MCF 10A (cell line): ENCODE data around the gene PLEKHG7. TPM values are rescaled to one million over a fixed set of nuclear protein-coding genes. Genes with fewer than 3 reads are reported as not detected.

Experiments
- BruUV-seq: library from RNA; stranded (reverse); fragments of 400-500 nt; replicated peaks from 2 replicates; lab custom pipeline; 2021; lab: Mats Ljungman, UMichigan
- CTCF ChIA-PET: fragments of 300-600 bp; sonication (Branson Sonifier 250); formaldehyde crosslinking; extraction: SDS; loops from one replicate; lab custom pipeline; 2021; ENCODE audit warnings: antibody characterized with exemption, inconsistent platforms; lab: Yijun Ruan, JAX
- POLR2A ChIA-PET: fragments of 300-600, 350-650 bp; sonication (Branson Sonifier 250); formaldehyde crosslinking; extraction: SDS; loops from one replicate; lab custom pipeline; 2020; ENCODE audit warnings: antibody characterized with exemption, inconsistent platforms; lab: Yijun Ruan, JAX
- DNase-seq: peaks from one replicate; pipeline ENCODE4 v3.0.0-alpha.2; 2018; ENCODE audit not compliant: unreplicated experiment
- H3K27ac Mint-ChIP-seq: one replicate; pipeline ENCODE4 v1.8.0; 2022; ENCODE audit warnings: mild to moderate bottlenecking, low read depth, mixed read lengths; ENCODE audit not compliant: unreplicated experiment
- H3K27me3 Mint-ChIP-seq: one replicate; pipeline ENCODE4 v1.8.0; 2022; ENCODE audit warnings: mixed read lengths; ENCODE audit not compliant: insufficient read depth, unreplicated experiment
- H3K36me3 Mint-ChIP-seq: one replicate; pipeline ENCODE4 v1.8.0; 2022; ENCODE audit warnings: mild to moderate bottlenecking, moderate library complexity, mixed read lengths; ENCODE audit not compliant: insufficient read depth, unreplicated experiment
- H3K4me1 Mint-ChIP-seq: one replicate; pipeline ENCODE4 v1.8.0; 2022; ENCODE audit warnings: mixed read lengths; ENCODE audit not compliant: insufficient read depth, unreplicated experiment
- H3K4me3 Mint-ChIP-seq: one replicate; pipeline ENCODE4 v1.8.0; 2022; ENCODE audit warnings: mild to moderate bottlenecking, moderate library complexity, mixed read lengths; ENCODE audit not compliant: unreplicated experiment
- H3K9me3 Mint-ChIP-seq: one replicate; pipeline ENCODE4 v1.8.0; 2022; ENCODE audit warnings: mixed read lengths; ENCODE audit not compliant: unreplicated experiment
- intact Hi-C: fragments of 100-400 bp; cut with micrococcal nuclease; formaldehyde crosslinking; loops from 2 replicates; pipeline ENCODE4 v1.14.1; 2022
- total RNA-seq: library from RNA; stranded (reverse); gene quantifications from 2 replicates; pipeline ENCODE4 v1.2.3, GENCODE V29; 2022
- TF ChIP-seq, protein P1 (sequence below): fragments of 200-600 bp; IDR thresholded peaks from one replicate; pipeline ENCODE4 v1.8.0; 2022; ENCODE audit warnings: antibody characterized with exemption, mild to moderate bottlenecking; ENCODE audit not compliant: unreplicated experiment

Gene PLEKHG7
- total RNA-seq, 1 experiment from 2014 or later, result not detected

DNA sequence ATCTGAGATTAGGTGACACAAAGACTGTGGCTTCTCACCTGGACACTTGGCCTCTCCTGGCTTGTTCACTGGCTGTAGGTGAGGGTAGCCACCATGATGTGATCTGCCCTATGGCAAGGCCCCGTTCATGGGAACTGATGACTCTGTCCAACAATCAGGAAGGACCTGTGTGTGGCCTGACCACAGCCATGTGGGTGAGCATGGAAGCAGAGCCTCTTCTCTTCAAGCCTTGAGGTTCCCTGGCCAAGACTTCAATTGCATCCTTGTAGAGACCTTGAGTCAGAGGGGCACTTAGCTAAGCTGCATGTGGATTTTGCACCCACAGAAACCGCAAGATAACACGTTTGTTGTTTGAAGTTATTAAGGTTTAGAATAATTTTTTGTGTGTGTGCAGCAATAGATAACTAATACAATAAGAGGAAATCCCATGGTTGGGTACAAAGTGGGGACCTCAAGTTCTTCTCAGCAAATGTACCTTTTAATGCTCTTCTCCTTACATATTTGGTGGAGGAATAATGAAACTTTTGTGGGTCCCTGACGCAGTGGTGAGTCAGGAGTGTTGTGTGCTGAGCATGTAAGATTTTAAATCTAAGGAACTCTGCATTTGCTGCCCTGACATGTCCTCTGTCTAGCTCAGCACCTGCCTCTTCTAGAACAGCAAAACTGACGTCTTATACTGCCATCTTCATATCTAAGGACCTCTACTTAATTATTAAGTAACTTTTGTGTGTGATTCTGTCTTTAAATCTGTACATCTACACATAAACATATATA is 27.5 kb upstream of the PLEKHG7 start:
- POLR2A ChIA-PET, result interaction anchor here (1.2 to 1.4 kb wide), 2 partner anchors 59 to 84 kb away, joined by 3 to 4 read pairs; no protein-coding TSS in a partner anchor
- Mint-ChIP-seq H3K36me3 (no peaks in the 10 kb centered on the region), H3K4me1 (no peaks in the 10 kb centered on the region), H3K4me3 (no peak overlapping the region), H3K27me3 (no peaks in the 10 kb centered on the region), H3K27ac (peak overlapping the region; percentile 75), H3K9me3 (no peaks in the 10 kb centered on the region)
- intact Hi-C loops, result no loop called here
- TF ChIP-seq, protein P1, sequence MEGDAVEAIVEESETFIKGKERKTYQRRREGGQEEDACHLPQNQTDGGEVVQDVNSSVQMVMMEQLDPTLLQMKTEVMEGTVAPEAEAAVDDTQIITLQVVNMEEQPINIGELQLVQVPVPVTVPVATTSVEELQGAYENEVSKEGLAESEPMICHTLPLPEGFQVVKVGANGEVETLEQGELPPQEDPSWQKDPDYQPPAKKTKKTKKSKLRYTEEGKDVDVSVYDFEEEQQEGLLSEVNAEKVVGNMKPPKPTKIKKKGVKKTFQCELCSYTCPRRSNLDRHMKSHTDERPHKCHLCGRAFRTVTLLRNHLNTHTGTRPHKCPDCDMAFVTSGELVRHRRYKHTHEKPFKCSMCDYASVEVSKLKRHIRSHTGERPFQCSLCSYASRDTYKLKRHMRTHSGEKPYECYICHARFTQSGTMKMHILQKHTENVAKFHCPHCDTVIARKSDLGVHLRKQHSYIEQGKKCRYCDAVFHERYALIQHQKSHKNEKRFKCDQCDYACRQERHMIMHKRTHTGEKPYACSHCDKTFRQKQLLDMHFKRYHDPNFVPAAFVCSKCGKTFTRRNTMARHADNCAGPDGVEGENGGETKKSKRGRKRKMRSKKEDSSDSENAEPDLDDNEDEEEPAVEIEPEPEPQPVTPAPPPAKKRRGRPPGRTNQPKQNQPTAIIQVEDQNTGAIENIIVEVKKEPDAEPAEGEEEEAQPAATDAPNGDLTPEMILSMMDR, result no peak
- CTCF ChIA-PET, result interaction anchor here (0.5 to 0.6 kb wide), 2 partner anchors 152 to 415 kb away, joined by 3 to 4 read pairs; no protein-coding TSS in a partner anchor
- no TSS peak for BruUV-seq
- DNase-seq, result peak; percentile 12

DNA sequence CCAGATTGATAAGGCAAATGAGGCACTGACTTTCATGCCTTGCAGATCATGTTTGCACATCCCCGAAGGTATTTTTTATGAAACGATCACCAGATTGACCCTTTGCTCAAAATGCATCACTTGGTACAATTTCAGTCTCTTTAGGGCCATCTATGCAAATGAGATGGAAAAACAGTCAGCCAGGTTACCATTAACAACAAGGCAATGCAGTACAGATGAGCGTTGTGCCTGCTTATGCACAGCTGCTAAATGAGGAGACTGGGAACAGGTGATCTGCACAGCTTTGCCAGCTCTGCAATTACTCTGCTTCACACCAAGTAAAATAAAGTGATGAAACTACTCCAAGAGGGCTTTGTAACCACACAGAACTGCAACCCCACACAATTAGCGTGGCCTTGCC is 26.1 kb upstream of the PLEKHG7 start:
- TF ChIP-seq, protein P1, result no peak
- intact Hi-C loops, result no loop called here
- no peak overlapping the region for H3K27ac Mint-ChIP-seq
- ChIA-PET POLR2A (interaction anchor here (1.4 to 1.5 kb wide), 2 partner anchors 53 to 61 kb away, joined by 3 to 4 read pairs; no protein-coding TSS in a partner anchor), CTCF (interaction anchor here (0.6 to 1.2 kb wide), 3 partner anchors 23 to 1451 kb away, joined by 3 read pairs; no protein-coding TSS in a partner anchor)
- DNase-seq, result no peak
- H3K9me3 Mint-ChIP-seq, result no peaks in the 10 kb centered on the region
- no peaks in the 10 kb centered on the region for H3K27me3 Mint-ChIP-seq
- no peaks in the 10 kb centered on the region for H3K4me1 Mint-ChIP-seq
- no peaks in the 10 kb centered on the region for H3K36me3 Mint-ChIP-seq
- no peak overlapping the region for H3K4me3 Mint-ChIP-seq
- BruUV-seq, result no TSS peak

DNA sequence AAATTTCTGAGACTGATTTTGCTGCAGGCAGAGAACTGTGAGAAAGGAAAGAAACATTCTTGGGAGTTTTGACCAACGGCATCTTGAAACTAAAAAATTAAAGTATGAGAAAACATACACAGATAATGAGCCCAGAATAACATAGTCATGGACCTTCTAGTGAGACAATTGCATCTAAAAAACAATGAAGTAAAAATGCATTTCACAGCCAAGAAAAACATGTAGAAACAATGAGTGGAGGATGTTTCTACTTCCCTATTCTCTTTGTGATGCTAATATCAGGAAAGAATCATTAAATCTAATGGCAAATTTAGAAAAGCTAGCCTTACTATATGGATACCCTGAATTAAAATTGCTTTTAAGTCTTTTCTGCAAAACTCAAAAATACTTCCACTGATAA is 12.2 kb upstream of the PLEKHG7 start:
- Mint-ChIP-seq H3K4me3 (no peak overlapping the region), H3K27ac (no peak overlapping the region), H3K36me3 (peaks cover 6% of the 10 kb centered on the region), H3K4me1 (no peaks in the 10 kb centered on the region), H3K9me3 (no peaks in the 10 kb centered on the region), H3K27me3 (no peaks in the 10 kb centered on the region)
- TF ChIP-seq, protein P1, result no peak
- BruUV-seq, result no TSS peak
- intact Hi-C loops, result no loop called here
- no peak for DNase-seq
- CTCF ChIA-PET, result no interaction called here
- POLR2A ChIA-PET, result no interaction called here

DNA sequence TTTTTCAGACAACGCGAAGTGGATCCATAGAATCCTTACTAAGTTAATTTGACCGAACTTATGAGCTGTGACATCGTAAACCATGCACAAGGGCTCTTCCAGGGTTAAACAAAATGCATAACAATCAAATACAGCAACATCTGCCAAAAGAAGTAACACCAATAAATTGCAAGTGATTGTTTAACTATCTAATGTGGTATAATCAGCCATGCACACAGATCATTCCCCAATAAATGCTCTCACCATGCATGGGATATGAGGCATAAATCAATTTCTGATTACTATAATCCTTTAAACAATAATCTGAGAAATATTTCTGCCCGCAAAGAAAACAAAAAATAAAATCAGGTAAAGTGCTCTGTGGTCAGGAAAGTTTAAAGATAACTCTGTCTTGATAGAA is 7.7 kb upstream of the PLEKHG7 start:
- DNase-seq, result no peak
- Mint-ChIP-seq H3K27ac (no peak overlapping the region), H3K4me3 (no peak overlapping the region), H3K4me1 (no peaks in the 10 kb centered on the region), H3K9me3 (peaks cover 14% of the 10 kb centered on the region), H3K36me3 (no peaks in the 10 kb centered on the region), H3K27me3 (no peaks in the 10 kb centered on the region)
- no TSS peak for BruUV-seq
- intact Hi-C loops, result no loop called here
- POLR2A ChIA-PET, result no interaction called here
- TF ChIP-seq, protein P1, result no peak
- CTCF ChIA-PET, result no interaction called here
